HepG2 (cell line): ENCODE results near the gene MCM3. TPM values are rescaled to one million over a fixed set of nuclear protein-coding genes. Genes with fewer than 3 reads are reported as not detected.

Source experiments
- ATAC-seq: fragments of 200-7000 bp; cut with Tn5 transposase; 3 replicates; pipeline ENCODE4 v1.9.1; 2020; ENCODE audit warnings: mild to moderate bottlenecking, moderate library complexity
- BruUV-seq: library from RNA; stranded (reverse); fragments of 400-500 nt; replicated peaks from 2 replicates; lab custom pipeline; 2021; lab: Mats Ljungman, UMichigan
- CTCF ChIA-PET: fragments of 300-600 bp; formaldehyde crosslinking; extraction: SDS; loops from one replicate; lab custom pipeline; 2021; ENCODE audit warnings: low total read pairs, inconsistent platforms, low intra/inter-chr PET ratio; lab: Yijun Ruan, JAX
- POLR2A ChIA-PET: fragments of 350-600 bp; sonication (Branson Sonifier 250); formaldehyde crosslinking; loops from one replicate; lab custom pipeline; 2020; ENCODE audit warnings: antibody characterized with exemption, inconsistent platforms; lab: Yijun Ruan, JAX
- DNase-seq: peaks from one replicate; pipeline ENCODE4 v3.0.0-alpha.2; 2015; ENCODE audit warnings: low spot score
- FAIRE-seq: peaks from 3 replicates; lab custom pipeline; 2011; peaks lifted over from hg19 to GRCh38; lab: Jason Lieb, UNC
- H2AFZ ChIP-seq: one replicate; pipeline ENCODE4 v1.6.1; 2011; ENCODE audit warnings: low read length, inconsistent platforms
- H3K27ac ChIP-seq: fragments of 300-600 bp; 3 replicates; pipeline ENCODE4 v1.8.0; 2011; ENCODE audit warnings: mixed run types, mild to moderate bottlenecking, mixed read lengths, low read length, inconsistent platforms; ENCODE audit not compliant: insufficient read depth; ENCODE audit errors: extremely low read length
- H3K27me3 ChIP-seq, 2 experiments: fragments of 200-600 bp in 1 of 2; 2 replicates in 1 of 2; 3 replicates in 1 of 2; pipeline versions ENCODE4 v1.6.0 to v1.8.0; 2011; ENCODE audit warnings: low read length in 2 of 2, mild to moderate bottlenecking in 2 of 2, moderate library complexity in 2 of 2, inconsistent platforms in 1 of 2; ENCODE audit not compliant: insufficient read depth in 2 of 2, control insufficient read depth in 1 of 2
- H3K36me3 ChIP-seq, 2 experiments: fragments of 200-600 bp in 1 of 2; replicated peaks in 1 of 2; 2 replicates in 1 of 2; 3 replicates in 1 of 2; pipeline versions ENCODE4 v1.5.1 to v1.8.0; 2011; ENCODE audit warnings: low read length in 2 of 2, inconsistent platforms in 1 of 2; ENCODE audit not compliant: insufficient read depth in 2 of 2, control insufficient read depth in 1 of 2
- H3K4me1 ChIP-seq: 2 replicates; pipeline ENCODE4 v1.5.1; 2012; ENCODE audit warnings: low read length, inconsistent platforms; ENCODE audit not compliant: insufficient read depth
- H3K4me2 ChIP-seq: 2 replicates; pipeline ENCODE4 v1.6.0; 2011; ENCODE audit warnings: low read depth, low read length, inconsistent platforms
- H3K4me3 ChIP-seq, 3 experiments: fragments of 200-600 bp in 1 of 3; sonication (generic), shearing (Covaris generic) in 1 of 3; replicated peaks in 1 of 3; 2 replicates each; pipeline ENCODE4 v1.5.1; 2011 to 2016; ENCODE audit warnings: low read length in 3 of 3, inconsistent platforms in 2 of 3, low read depth in 2 of 3, mild to moderate bottlenecking in 2 of 3, control low read depth in 1 of 3, mixed read lengths in 1 of 3; ENCODE audit not compliant: insufficient read depth in 1 of 3
- H3K79me2 ChIP-seq: one replicate; pipeline ENCODE4 v1.6.1; 2011; ENCODE audit warnings: low read length, inconsistent platforms; ENCODE audit not compliant: insufficient read depth
- H3K9ac ChIP-seq: 2 replicates; pipeline ENCODE4 v1.6.0; 2011; ENCODE audit warnings: mild to moderate bottlenecking, low read depth, low read length, inconsistent platforms; ENCODE audit not compliant: insufficient read depth
- H3K9me3 ChIP-seq: 2 replicates; pipeline ENCODE4 v1.5.1; 2012; ENCODE audit warnings: mild to moderate bottlenecking, low read length
- H4K20me1 ChIP-seq: 2 replicates; pipeline ENCODE4 v1.6.0; 2011; ENCODE audit warnings: inconsistent platforms, mild to moderate bottlenecking, low read length, moderate library complexity; ENCODE audit not compliant: insufficient read depth
- MZF1 ChIP-seq: sonication (generic); formaldehyde crosslinking; IDR thresholded peaks from 2 replicates; pipeline ENCODE4 v1.8.1; 2023; ENCODE audit warnings: mild to moderate bottlenecking, missing genetic modification reagents, borderline replicate concordance
- PRMT3 ChIP-seq: sonication (generic); formaldehyde crosslinking; IDR thresholded peaks from 2 replicates; pipeline ENCODE4 v1.8.1; 2022; ENCODE audit warnings: low read depth, mild to moderate bottlenecking, moderate library complexity, missing genetic modification reagents, borderline replicate concordance
- RBM22 ChIP-seq: fragments of 200-400 bp; formaldehyde crosslinking; optimal IDR thresholded peaks from 2 replicates; pipeline ENCODE3; 2017; ENCODE audit warnings: mild to moderate bottlenecking, low read length, moderate library complexity
- RFXAP ChIP-seq: sonication (generic); formaldehyde crosslinking; IDR thresholded peaks from 2 replicates; pipeline ENCODE4 v1.4.0; 2020; ENCODE audit warnings: missing genetic modification reagents, borderline replicate concordance
- SP4 ChIP-seq: sonication (generic); formaldehyde crosslinking; IDR thresholded peaks from 2 replicates; pipeline ENCODE4 v1.8.1; 2023; ENCODE audit warnings: mild to moderate bottlenecking, missing genetic modification reagents
- SYNCRIP ChIP-seq: fragments of 200-400 bp; formaldehyde crosslinking; IDR thresholded peaks from 2 replicates; pipeline ENCODE4 v1.6.1; 2018; ENCODE audit warnings: mild to moderate bottlenecking, low read depth, low read length; ENCODE audit not compliant: insufficient read depth
- ZNF253 ChIP-seq: sonication (generic); formaldehyde crosslinking; IDR thresholded peaks from 2 replicates; pipeline ENCODE4 v1.8.0; 2022; ENCODE audit warnings: mild to moderate bottlenecking, missing genetic modification reagents, borderline replicate concordance
- ZNF263 ChIP-seq: sonication (generic); formaldehyde crosslinking; IDR thresholded peaks from 2 replicates; pipeline ENCODE4 v1.4.0; 2020; ENCODE audit warnings: missing genetic modification reagents
- ZNF354B ChIP-seq: sonication (generic); formaldehyde crosslinking; IDR thresholded peaks from 2 replicates; pipeline ENCODE4 v1.8.0; 2022; ENCODE audit warnings: mild to moderate bottlenecking, missing genetic modification reagents
- ZNF44 ChIP-seq: sonication (generic); formaldehyde crosslinking; IDR thresholded peaks from 2 replicates; pipeline ENCODE4 v1.5.1; 2020; ENCODE audit warnings: mild to moderate bottlenecking, missing genetic modification reagents
- ZNF570 ChIP-seq: sonication (generic); formaldehyde crosslinking; IDR thresholded peaks from 2 replicates; pipeline ENCODE4 v1.4.0; 2020; ENCODE audit warnings: mild to moderate bottlenecking, missing genetic modification reagents, borderline replicate concordance
- WGBS: methylation state at CpG from one replicate; pipeline ENCODE4 v1.1.6; 2017; ENCODE audit warnings: low lambda C conversion rate; 5-methylcytosine and 5-hydroxymethylcytosine counted together
- in situ Hi-C: cut with HindIII; loops from 2 replicates; pipeline ENCODE4 v1.10.0; 2017; ENCODE audit warnings: low pct_unique_long_range_greater_than_20kb; ENCODE audit not compliant: extremely low pct_ligation_motif_present
- intact Hi-C: fragments of 100-400 bp; cut with micrococcal nuclease; formaldehyde crosslinking; loops from one replicate; pipeline ENCODE4 v1.10.0; 2022; ENCODE audit not compliant: unreplicated experiment
- polyA plus RNA-seq, 8 experiments: library from polyadenylated mRNA; depleted of rRNA in 3 of 8; stranded (reverse) in 7 of 8; unstranded in 1 of 8; fragments of >200 nt; fragmentation: Illumina TruSeq in 4 of 8; extraction: Trizol in 4 of 8; gene quantifications; 2 replicates each; pipeline versions ENCODE4 v1.2.1 to v1.2.3, GENCODE V29; 2011 to 2016; ENCODE audit warnings: low read depth in 4 of 8, missing spikeins in 1 of 8, mixed read lengths in 1 of 8; ENCODE audit not compliant: insufficient read depth in 1 of 8
- total RNA-seq, 5 experiments: library from RNA; depleted of rRNA; stranded (reverse); fragments of >200 nt; fragmentation: Illumina TruSeq; extraction: Trizol; gene quantifications; 2 replicates each; pipeline ENCODE4 v1.2.3, GENCODE V29; 2016; ENCODE audit warnings: low read depth in 1 of 5
- TF ChIP-seq, protein P1 (sequence below): sonication (generic); formaldehyde crosslinking; IDR thresholded peaks from 2 replicates; pipeline ENCODE4 v1.4.0; 2020; ENCODE audit warnings: mild to moderate bottlenecking, missing genetic modification reagents
- TF ChIP-seq, protein P2 (sequence below): sonication (generic); formaldehyde crosslinking; IDR thresholded peaks from 2 replicates; pipeline ENCODE4 v1.8.0; 2022; ENCODE audit warnings: missing genetic modification reagents, mild to moderate bottlenecking, inconsistent platforms, borderline replicate concordance

Gene MCM3
- total and polyA plus RNA-seq, 2 of the 13 experiments (the other 11 are each of a cell fraction or from before 2014, with no cell fraction given) = 164 to 288 TPM

DNA sequence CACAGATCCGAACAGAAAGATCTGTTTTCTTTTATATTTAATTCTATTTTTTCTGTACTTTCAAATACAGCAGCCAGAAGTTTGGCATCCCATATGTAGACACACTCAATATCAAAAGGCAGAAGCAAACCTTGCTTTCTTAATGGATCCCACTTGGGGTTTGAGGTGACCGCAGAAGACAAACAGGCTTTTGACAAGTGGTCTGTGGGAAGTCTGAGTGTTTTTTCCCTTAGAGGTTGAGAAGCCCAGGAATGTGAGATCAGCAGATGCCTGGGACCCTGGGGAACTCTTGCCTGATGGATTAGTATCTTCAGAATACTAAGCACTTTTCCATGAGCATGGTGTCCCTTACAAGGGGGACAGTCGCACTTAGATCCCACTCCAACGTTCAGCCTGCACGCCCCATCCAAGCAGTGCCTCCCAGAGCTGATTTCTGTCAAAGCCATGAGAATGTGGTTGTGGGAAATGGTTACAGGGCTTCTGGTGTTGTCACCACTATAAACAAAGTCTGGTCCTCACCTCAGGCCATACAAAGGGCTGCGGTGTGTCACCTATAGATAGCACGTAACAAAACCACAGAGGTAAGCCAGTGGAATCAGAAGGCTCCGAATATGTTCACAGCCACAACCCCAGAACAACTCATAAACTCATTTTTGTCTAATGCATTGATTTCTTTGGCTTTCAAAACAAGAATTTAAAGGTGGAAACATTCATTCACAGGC is 53.0 kb downstream of the MCM3 start:
- Histone ChIP-seq H3K4me1 (peaks cover 10% of the 10 kb centered on the region), H3K9me3 (no peaks in the 10 kb centered on the region), H3K79me2 (no peaks in the 10 kb centered on the region), H2AFZ (no peak overlapping the region), H3K9ac (no peak overlapping the region), H3K4me2 (no peak overlapping the region), H3K27me3 (peaks cover 0 to 25% of the 10 kb centered on the region in 2 experiments; a peak in 2 of 5 replicates), H3K27ac (no peak overlapping the region), H4K20me1 (no peaks in the 10 kb centered on the region), H3K36me3 (no peaks in the 10 kb centered on the region), H3K4me3 (no peak overlapping the region)
- ChIA-PET POLR2A (no interaction called here), CTCF (no interaction called here)
- BruUV-seq = no TSS peak
- 39% methylated on average over 8 of the region's 8 CpGs for WGBS
- no peak for ATAC-seq
- in situ Hi-C loops = loop anchor here (10.0 kb wide), 1 partner anchor 67 kb away; no protein-coding TSS in a partner anchor
- TF ChIP-seq, protein P1, sequence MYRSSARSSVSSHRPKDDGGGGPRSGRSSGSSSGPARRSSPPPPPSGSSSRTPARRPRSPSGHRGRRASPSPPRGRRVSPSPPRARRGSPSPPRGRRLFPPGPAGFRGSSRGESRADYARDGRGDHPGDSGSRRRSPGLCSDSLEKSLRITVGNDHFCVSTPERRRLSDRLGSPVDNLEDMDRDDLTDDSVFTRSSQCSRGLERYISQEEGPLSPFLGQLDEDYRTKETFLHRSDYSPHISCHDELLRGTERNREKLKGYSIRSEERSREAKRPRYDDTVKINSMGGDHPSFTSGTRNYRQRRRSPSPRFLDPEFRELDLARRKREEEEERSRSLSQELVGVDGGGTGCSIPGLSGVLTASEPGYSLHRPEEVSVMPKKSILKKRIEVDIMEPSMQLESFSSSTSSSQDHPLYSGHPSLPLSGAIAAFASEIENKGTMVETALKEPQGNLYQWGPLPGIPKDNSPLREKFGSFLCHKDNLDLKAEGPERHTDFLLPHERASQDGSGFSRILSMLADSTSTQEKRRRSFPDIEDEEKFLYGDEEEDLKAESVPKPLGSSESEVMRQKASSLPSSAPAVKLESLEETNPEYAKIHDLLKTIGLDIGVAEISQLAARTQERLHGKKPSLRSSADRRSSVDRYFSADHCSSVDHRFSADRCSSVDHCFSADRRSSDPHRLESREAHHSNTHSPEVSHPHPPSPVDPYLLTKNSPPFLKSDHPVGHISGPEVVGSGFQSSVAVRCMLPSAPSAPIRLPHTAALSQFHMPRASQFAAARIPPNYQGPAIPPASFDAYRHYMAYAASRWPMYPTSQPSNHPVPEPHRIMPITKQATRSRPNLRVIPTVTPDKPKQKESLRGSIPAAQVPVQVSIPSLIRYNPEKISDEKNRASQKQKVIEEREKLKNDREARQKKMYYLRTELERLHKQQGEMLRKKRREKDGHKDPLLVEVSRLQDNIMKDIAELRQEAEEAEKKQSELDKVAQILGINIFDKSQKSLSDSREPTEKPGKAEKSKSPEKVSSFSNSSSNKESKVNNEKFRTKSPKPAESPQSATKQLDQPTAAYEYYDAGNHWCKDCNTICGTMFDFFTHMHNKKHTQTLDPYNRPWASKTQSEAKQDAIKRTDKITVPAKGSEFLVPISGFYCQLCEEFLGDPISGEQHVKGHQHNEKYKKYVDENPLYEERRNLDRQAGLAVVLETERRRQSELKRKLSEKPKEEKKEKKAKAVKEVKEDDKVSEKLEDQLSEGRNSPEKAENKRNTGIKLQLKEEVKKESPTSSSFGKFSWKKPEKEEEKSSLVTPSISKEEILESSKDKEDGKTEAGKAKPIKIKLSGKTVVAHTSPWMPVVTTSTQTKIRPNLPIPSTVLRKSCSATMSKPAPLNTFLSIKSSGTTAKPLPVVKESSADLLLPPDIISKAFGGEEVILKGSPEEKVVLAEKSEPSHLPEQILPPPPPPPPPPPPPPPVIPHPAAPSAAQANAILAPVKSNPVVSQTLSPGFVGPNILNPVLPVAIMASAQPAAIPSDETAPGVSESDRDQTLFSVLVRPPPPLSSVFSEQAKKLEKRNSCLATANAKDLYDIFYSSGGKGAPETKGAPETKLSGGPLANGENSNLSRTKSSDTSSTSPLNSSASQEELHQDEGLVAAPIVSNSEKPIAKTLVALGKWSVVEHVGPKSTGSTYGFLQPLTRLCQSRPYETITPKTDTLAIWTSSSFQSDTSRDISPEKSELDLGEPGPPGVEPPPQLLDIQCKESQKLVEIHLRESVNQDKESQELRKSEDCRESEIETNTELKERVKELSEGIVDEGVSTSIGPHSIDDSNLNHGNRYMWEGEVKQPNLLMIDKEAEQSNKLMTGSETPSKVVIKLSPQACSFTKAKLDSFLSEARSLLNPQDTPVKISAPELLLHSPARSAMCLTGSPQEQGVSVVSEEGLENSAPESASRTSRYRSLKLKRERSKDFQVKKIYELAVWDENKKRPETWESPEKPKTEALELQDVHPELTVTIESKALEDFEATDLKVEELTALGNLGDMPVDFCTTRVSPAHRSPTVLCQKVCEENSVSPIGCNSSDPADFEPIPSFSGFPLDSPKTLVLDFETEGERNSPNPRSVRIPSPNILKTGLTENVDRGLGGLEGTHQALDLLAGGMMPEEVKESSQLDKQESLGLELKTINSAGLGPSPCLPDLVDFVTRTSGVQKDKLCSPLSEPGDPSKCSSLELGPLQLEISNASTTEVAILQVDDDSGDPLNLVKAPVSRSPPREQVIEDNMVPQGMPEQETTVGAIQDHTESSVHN (CRISPR knock-in tag) = no peak
- TF ChIP-seq SYNCRIP (no peak), ZNF263 (CRISPR knock-in tag) (no peak), SP4 (CRISPR knock-in tag) (no peak), ZNF570 (no peak), RFXAP (CRISPR knock-in tag) (no peak), PRMT3 (CRISPR knock-in tag) (no peak), ZNF354B (no peak), MZF1 (CRISPR knock-in tag) (no peak), ZNF44 (CRISPR knock-in tag) (no peak), ZNF253 (no peak), RBM22 (no peak)
- TF ChIP-seq, protein P2, sequence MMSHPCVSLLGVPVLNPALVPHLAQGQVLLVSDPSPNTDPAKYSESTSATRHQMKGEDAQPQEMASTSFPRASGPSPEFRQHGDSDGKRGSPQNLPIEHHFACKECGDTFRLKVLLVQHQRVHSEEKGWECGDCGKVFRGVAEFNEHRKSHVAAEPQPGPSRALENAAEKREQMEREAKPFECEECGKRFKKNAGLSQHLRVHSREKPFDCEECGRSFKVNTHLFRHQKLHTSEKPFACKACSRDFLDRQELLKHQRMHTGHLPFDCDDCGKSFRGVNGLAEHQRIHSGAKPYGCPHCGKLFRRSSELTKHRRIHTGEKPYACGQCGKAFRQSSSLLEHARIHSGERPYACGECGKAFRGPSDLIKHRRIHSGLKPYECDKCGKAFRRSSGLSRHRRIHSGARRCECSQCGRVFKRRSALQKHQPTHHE (CRISPR knock-in tag) = no peak
- intact Hi-C loops = loop anchor here (2.0 kb wide), 1 partner anchor 145 kb away; the partner anchor contains the start of gene PKHD1
- DNase-seq = no peak
- FAIRE-seq = no peak
